H9 (cell line): ENCODE results near the gene KRTAP6-1. TPM values are rescaled to one million over a fixed set of nuclear protein-coding genes. Genes with fewer than 3 reads are reported as not detected.

Experiments used
- DNase-seq: peaks from one replicate; pipeline ENCODE4 v3.0.0-alpha.2; 2017
- H2AFZ ChIP-seq: one replicate; pipeline ENCODE4 v1.6.1; 2013; ENCODE audit warnings: mild to moderate bottlenecking, low read length, control low read depth, moderate library complexity
- H2AK5ac ChIP-seq: 2 replicates; pipeline ENCODE4 v1.6.1; 2013; ENCODE audit warnings: low read length, control low read depth, mixed read lengths; ENCODE audit not compliant: insufficient read length
- H2BK120ac ChIP-seq: one replicate; pipeline ENCODE4 v1.6.1; 2013; ENCODE audit warnings: low read depth, mild to moderate bottlenecking, low read length, control low read depth, inconsistent platforms; ENCODE audit not compliant: poor library complexity, severe bottlenecking
- H2BK12ac ChIP-seq: 2 replicates; pipeline ENCODE4 v1.6.1; 2013; ENCODE audit warnings: low read length, control low read depth, mixed read lengths, low read depth; ENCODE audit not compliant: insufficient read length
- H2BK15ac ChIP-seq: 2 replicates; pipeline ENCODE4 v1.6.1; 2013; ENCODE audit warnings: low read depth, low read length, control low read depth
- H2BK20ac ChIP-seq: one replicate; pipeline ENCODE4 v1.6.1; 2013; ENCODE audit warnings: low read depth, mild to moderate bottlenecking, low read length, control low read depth, inconsistent platforms; ENCODE audit not compliant: poor library complexity, severe bottlenecking
- H2BK5ac ChIP-seq: 2 replicates; pipeline ENCODE4 v1.6.1; 2013; ENCODE audit warnings: low read length, control low read depth, mixed read lengths; ENCODE audit not compliant: insufficient read length
- H3K14ac ChIP-seq: 2 replicates; pipeline ENCODE4 v1.6.1; 2013; ENCODE audit warnings: low read length, control low read depth; ENCODE audit not compliant: insufficient read depth
- H3K18ac ChIP-seq: 2 replicates; pipeline ENCODE4 v1.6.1; 2013; ENCODE audit warnings: low read depth, mild to moderate bottlenecking, mixed read lengths, low read length, control low read depth; ENCODE audit not compliant: insufficient read length
- H3K23ac ChIP-seq: 2 replicates; pipeline ENCODE4 v1.6.1; 2013; ENCODE audit warnings: low read length, control low read depth, mixed read lengths, low read depth; ENCODE audit not compliant: insufficient read length
- H3K23me2 ChIP-seq: 2 replicates; pipeline ENCODE4 v1.6.1; 2013; ENCODE audit warnings: low read depth, mild to moderate bottlenecking, mixed read lengths, low read length, control low read depth; ENCODE audit not compliant: insufficient read length, poor library complexity, severe bottlenecking
- H3K27ac ChIP-seq: 2 replicates; pipeline ENCODE4 v1.5.1; 2013; ENCODE audit warnings: low read length, control low read depth, mixed read lengths, low read depth; ENCODE audit not compliant: insufficient read length
- H3K27me3 ChIP-seq: 2 replicates; pipeline ENCODE4 v1.6.1; 2013; ENCODE audit warnings: low read length, control low read depth, inconsistent platforms; ENCODE audit not compliant: insufficient read depth
- H3K4ac ChIP-seq: 2 replicates; pipeline ENCODE4 v1.6.1; 2013; ENCODE audit warnings: low read depth, mild to moderate bottlenecking, control low read depth, inconsistent platforms, low read length, moderate library complexity
- H3K4me1 ChIP-seq: 2 replicates; pipeline ENCODE4 v1.6.1; 2013; ENCODE audit warnings: low read length, control low read depth, inconsistent platforms; ENCODE audit not compliant: insufficient read depth
- H3K4me2 ChIP-seq: 2 replicates; pipeline ENCODE4 v1.6.1; 2013; ENCODE audit warnings: low read length, control low read depth, mixed read lengths; ENCODE audit not compliant: insufficient read length, insufficient read depth
- H3K56ac ChIP-seq: 2 replicates; pipeline ENCODE4 v1.6.1; 2013; ENCODE audit warnings: low read depth, mild to moderate bottlenecking, mixed read lengths, low read length, control low read depth; ENCODE audit not compliant: insufficient read length
- H3K79me1 ChIP-seq: 2 replicates; pipeline ENCODE4 v1.6.1; 2013; ENCODE audit warnings: low read depth, mild to moderate bottlenecking, moderate library complexity, low read length, control low read depth, inconsistent platforms; ENCODE audit not compliant: insufficient read depth, poor library complexity, severe bottlenecking
- H3K79me2 ChIP-seq: 2 replicates; pipeline ENCODE4 v1.6.1; 2013; ENCODE audit warnings: low read length, control low read depth, inconsistent platforms; ENCODE audit not compliant: insufficient read depth
- H3K9ac ChIP-seq: 2 replicates; pipeline ENCODE4 v1.6.1; 2013; ENCODE audit warnings: low read length, control low read depth, mixed read lengths; ENCODE audit not compliant: insufficient read length; ENCODE audit errors: extremely low read depth
- H3K9me3 ChIP-seq: one replicate; pipeline ENCODE4 v1.6.1; 2013; ENCODE audit warnings: low read depth, low read length, inconsistent platforms; ENCODE audit not compliant: control insufficient read depth
- H3T11ph ChIP-seq: one replicate; pipeline ENCODE4 v1.6.1; 2013; ENCODE audit warnings: mild to moderate bottlenecking, low read length, control low read depth, inconsistent platforms
- H4K20me1 ChIP-seq: one replicate; pipeline ENCODE4 v1.6.1; 2013; ENCODE audit not compliant: control insufficient read depth, insufficient read length, insufficient read depth
- H4K5ac ChIP-seq: 2 replicates; pipeline ENCODE4 v1.6.1; 2013; ENCODE audit warnings: low read depth, mild to moderate bottlenecking, mixed read lengths, low read length, control low read depth; ENCODE audit not compliant: insufficient read length
- H4K8ac ChIP-seq: replicated peaks from 2 replicates; pipeline ENCODE4 v1.6.1; 2013; ENCODE audit warnings: low read length, control low read depth, mixed read lengths, low read depth; ENCODE audit not compliant: insufficient read length
- H4K91ac ChIP-seq: 2 replicates; pipeline ENCODE4 v1.6.1; 2013; ENCODE audit warnings: low read depth, mild to moderate bottlenecking, moderate library complexity, mixed read lengths, low read length, control low read depth; ENCODE audit not compliant: insufficient read length
- H3K27ac Mint-ChIP-seq, 3 experiments: 2 replicates in 2 of 3; 3 replicates in 1 of 3; pipeline ENCODE4 v1.8.0; 2020 to 2021; ENCODE audit warnings: mixed read lengths in 3 of 3, mild to moderate bottlenecking in 1 of 3, moderate library complexity in 1 of 3
- H3K27me3 Mint-ChIP-seq: 2 replicates; pipeline ENCODE4 v1.8.0; 2021; ENCODE audit warnings: low read depth, mild to moderate bottlenecking, moderate library complexity, mixed read lengths
- H3K36me3 Mint-ChIP-seq, 3 experiments: 2 replicates in 2 of 3; 3 replicates in 1 of 3; pipeline ENCODE4 v1.8.0; 2020 to 2021; ENCODE audit warnings: low read depth in 3 of 3, mixed read lengths in 3 of 3; ENCODE audit not compliant: insufficient read depth in 1 of 3
- H3K4me1 Mint-ChIP-seq, 2 experiments: 2 replicates each; pipeline ENCODE4 v1.8.0; 2020; ENCODE audit warnings: mixed read lengths in 2 of 2
- H3K4me3 Mint-ChIP-seq, 2 experiments: 2 replicates in 1 of 2; 3 replicates in 1 of 2; pipeline ENCODE4 v1.8.0; 2020 to 2021; ENCODE audit warnings: mild to moderate bottlenecking in 2 of 2, mixed read lengths in 2 of 2, moderate library complexity in 1 of 2
- H3K9me3 Mint-ChIP-seq, 2 experiments: 2 replicates in 1 of 2; 3 replicates in 1 of 2; pipeline ENCODE4 v1.8.0; 2020; ENCODE audit warnings: mild to moderate bottlenecking in 2 of 2, mixed read lengths in 2 of 2, moderate library complexity in 1 of 2
- total RNA-seq: library from RNA; stranded (reverse); gene quantifications from 2 replicates; pipeline ENCODE4 v1.2.1, GENCODE V29; 2021
- TF ChIP-seq, protein P1 (sequence below): fragments of 200-600 bp; sonication (generic); conservative IDR thresholded peaks from 3 replicates; pipeline ENCODE4 v1.8.0; 2021; ENCODE audit warnings: antibody characterized with exemption, mild to moderate bottlenecking

Gene KRTAP6-1
- total RNA-seq, 1 experiment from 2014 or later = not detected

DNA sequence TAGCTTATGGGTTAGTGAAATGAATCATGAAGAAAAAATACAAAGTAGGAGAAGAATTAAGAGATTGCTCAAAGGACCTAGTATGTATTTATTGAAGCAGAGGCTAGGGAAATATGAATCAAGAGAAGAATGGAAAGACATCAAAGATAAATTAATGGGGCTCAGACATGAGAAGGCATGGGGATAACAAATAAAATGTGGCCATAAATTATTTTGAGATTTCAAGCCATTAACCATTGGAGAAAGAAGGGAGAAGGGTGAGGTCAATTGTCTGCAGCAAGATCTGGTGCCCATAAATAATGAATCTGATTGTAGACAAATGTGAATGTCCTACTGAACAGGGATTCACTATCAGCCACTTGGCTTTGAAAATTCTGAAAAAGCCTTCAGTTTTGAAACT, 39.2 kb upstream of the KRTAP6-1 start:
- Mint-ChIP-seq H3K36me3 (peaks cover 0 to 24% (median 0%) of the 10 kb centered on the region in 3 experiments; a peak in 3 of 7 replicates), H3K9me3 (peaks cover 0 to 38% of the 10 kb centered on the region in 2 experiments; a peak in 2 of 5 replicates), H3K4me3 (no peak overlapping the region), H3K27me3 (no peaks in the 10 kb centered on the region; the same call in 1 of the 2 replicates), H3K4me1 (no peaks in the 10 kb centered on the region), H3K27ac (no peak overlapping the region)
- H2AFZ ChIP-seq = no peak overlapping the region
- H3K14ac ChIP-seq = no peak overlapping the region
- H3K4me2 ChIP-seq = no peak overlapping the region
- H3K18ac ChIP-seq = no peak overlapping the region
- no peak overlapping the region for H2BK20ac ChIP-seq
- TF ChIP-seq, protein P1, sequence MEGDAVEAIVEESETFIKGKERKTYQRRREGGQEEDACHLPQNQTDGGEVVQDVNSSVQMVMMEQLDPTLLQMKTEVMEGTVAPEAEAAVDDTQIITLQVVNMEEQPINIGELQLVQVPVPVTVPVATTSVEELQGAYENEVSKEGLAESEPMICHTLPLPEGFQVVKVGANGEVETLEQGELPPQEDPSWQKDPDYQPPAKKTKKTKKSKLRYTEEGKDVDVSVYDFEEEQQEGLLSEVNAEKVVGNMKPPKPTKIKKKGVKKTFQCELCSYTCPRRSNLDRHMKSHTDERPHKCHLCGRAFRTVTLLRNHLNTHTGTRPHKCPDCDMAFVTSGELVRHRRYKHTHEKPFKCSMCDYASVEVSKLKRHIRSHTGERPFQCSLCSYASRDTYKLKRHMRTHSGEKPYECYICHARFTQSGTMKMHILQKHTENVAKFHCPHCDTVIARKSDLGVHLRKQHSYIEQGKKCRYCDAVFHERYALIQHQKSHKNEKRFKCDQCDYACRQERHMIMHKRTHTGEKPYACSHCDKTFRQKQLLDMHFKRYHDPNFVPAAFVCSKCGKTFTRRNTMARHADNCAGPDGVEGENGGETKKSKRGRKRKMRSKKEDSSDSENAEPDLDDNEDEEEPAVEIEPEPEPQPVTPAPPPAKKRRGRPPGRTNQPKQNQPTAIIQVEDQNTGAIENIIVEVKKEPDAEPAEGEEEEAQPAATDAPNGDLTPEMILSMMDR = no peak
- no peaks in the 10 kb centered on the region for H3K23me2 ChIP-seq
- no peak overlapping the region for H3K56ac ChIP-seq
- no peaks in the 10 kb centered on the region for H3K9me3 ChIP-seq
- H3K79me2 ChIP-seq = no peaks in the 10 kb centered on the region
- H3K27ac ChIP-seq = no peak overlapping the region
- no peak overlapping the region for H2BK15ac ChIP-seq
- H4K8ac ChIP-seq = no peak overlapping the region
- no peak overlapping the region for H4K91ac ChIP-seq
- no peak overlapping the region for H3K4ac ChIP-seq
- H4K20me1 ChIP-seq = no peaks in the 10 kb centered on the region
- H3K23ac ChIP-seq = no peak overlapping the region
- no peaks in the 10 kb centered on the region for H3K79me1 ChIP-seq
- no peak for DNase-seq
- H2BK120ac ChIP-seq = no peak overlapping the region
- no peaks in the 10 kb centered on the region for H3K4me1 ChIP-seq
- H4K5ac ChIP-seq = no peak overlapping the region
- H3T11ph ChIP-seq = no peak overlapping the region
- H2AK5ac ChIP-seq = no peak overlapping the region
- H2BK5ac ChIP-seq = no peak overlapping the region
- H3K27me3 ChIP-seq = no peaks in the 10 kb centered on the region
- H2BK12ac ChIP-seq = no peak overlapping the region
- H3K9ac ChIP-seq = no peak overlapping the region
